ENCODE measurements around the gene PLD6.
"Not testable (repeated sequence)": the region's sequence is repeated elsewhere in the genome, so short reads cannot be mapped to it uniquely, and the experiment has no call there.

PLD6 gene

GRCh38 chr17:17190188-17190587 lies 15.9 kb downstream of the PLD6 start:
- H3K4me3 ChIP-seq (ENCODE audit: low read depth, low read length) = no peak overlapping the region
- DNase-seq (ENCODE audit: low read depth) = no peak
- TF ChIP-seq CTCF (IDR thresholded peaks at IDR 0.05; ENCODE audit: control insufficient read depth, extremely low read depth, insufficient read depth) = no peak

GRCh38 chr17:17189559-17189958 lies 16.6 kb downstream of the PLD6 start:
- DNase-seq (ENCODE audit: low read depth) = no peak
- no peak overlapping the region for H3K4me3 ChIP-seq (ENCODE audit: low read depth, low read length)
- no peak for TF ChIP-seq CTCF (IDR thresholded peaks at IDR 0.05; ENCODE audit: control insufficient read depth, extremely low read depth, insufficient read depth)

- no peak for DNase-seq (ENCODE audit: low read depth)
- no peak overlapping the region for H3K4me3 ChIP-seq (ENCODE audit: low read depth, low read length)
- TF ChIP-seq CTCF (IDR thresholded peaks at IDR 0.05; ENCODE audit: control insufficient read depth, extremely low read depth, insufficient read depth) = no peak
Measured at GRCh38 chr17:17188586-17188985, 17.5 kb downstream of the PLD6 start.

- DNase-seq (ENCODE audit: low read depth) = no peak
- no peak overlapping the region for H3K4me3 ChIP-seq (ENCODE audit: low read depth, low read length)
- TF ChIP-seq CTCF (IDR thresholded peaks at IDR 0.05; ENCODE audit: control insufficient read depth, extremely low read depth, insufficient read depth) = no peak
Measured at GRCh38 chr17:17186551-17187505, 19.3 kb downstream of the PLD6 start.

GRCh38 chr17:17186051-17186450 lies 20.1 kb downstream of the PLD6 start:
- H3K4me3 ChIP-seq (ENCODE audit: low read depth, low read length) = no peak overlapping the region
- peak; percentile 58 for DNase-seq (ENCODE audit: low read depth)
- no peak for TF ChIP-seq CTCF (IDR thresholded peaks at IDR 0.05; ENCODE audit: control insufficient read depth, extremely low read depth, insufficient read depth)

- DNase-seq (ENCODE audit: low read depth); H3K4me3 ChIP-seq (ENCODE audit: low read depth, low read length): not testable (repeated sequence)
Measured at GRCh38 chr17:17184985-17185757, 21.0 kb downstream of the PLD6 start.

GRCh38 chr17:17183744-17184143 lies 22.4 kb downstream of the PLD6 start:
- no peak for DNase-seq (ENCODE audit: low read depth)
- H3K4me3 ChIP-seq (ENCODE audit: low read depth, low read length) = no peak overlapping the region
- no peak for TF ChIP-seq CTCF (IDR thresholded peaks at IDR 0.05; ENCODE audit: control insufficient read depth, extremely low read depth, insufficient read depth)
